ENCODE measurements around the gene KIF3C. TPM values are rescaled to one million over a fixed set of nuclear protein-coding genes. Genes with fewer than 3 reads are reported as not detected.
"Not testable (repeated sequence)": the region's sequence is repeated elsewhere in the genome, so short reads cannot be mapped to it uniquely, and the experiment has no call there.

KIF3C gene
- total RNA-seq (6.5 and 8.4 TPM in 2 replicates), polyA plus RNA-seq (6.9 and 10.9 TPM in 2 replicates)

DNA sequence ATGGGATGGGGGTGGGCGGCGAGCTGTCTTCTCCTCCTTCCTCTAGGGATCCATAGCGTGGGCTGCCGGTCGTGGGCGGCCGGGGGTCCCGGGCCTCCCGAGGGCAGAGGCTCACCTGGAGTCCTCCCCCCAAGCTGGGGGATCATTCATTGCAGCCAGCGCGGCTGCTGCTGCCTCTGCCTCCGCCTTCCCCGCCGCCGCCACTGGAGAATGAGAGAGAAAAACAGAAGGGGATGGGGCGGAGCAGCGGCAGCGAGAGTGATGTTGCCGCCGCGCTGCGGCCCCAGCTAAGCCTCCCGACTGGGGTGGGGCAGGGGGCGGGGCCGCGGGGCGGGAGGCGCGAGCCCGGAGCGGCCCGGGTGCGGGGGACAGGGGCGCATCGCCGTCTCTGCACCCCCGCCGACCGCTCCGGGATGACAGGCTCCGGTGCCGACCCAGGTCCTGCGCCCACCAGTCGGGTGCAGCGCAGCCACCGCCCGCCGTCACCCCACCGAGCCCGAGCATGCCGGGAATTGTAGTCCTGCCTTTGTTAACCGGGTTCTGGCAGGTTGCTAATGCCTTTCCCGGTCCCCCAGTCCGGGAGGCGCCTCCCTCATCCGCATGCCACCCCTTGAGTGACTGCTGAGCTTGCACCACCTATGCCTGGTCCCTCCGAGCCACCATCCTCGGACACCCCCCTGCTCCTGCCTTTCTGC, at the start of gene KIF3C:
KIF3C (minus strand) TSS at position 225 of the 695 bp plus-strand sequence. CDS start 580 bp downstream, outside the sequence.
- TF ChIP-seq, protein P1, sequence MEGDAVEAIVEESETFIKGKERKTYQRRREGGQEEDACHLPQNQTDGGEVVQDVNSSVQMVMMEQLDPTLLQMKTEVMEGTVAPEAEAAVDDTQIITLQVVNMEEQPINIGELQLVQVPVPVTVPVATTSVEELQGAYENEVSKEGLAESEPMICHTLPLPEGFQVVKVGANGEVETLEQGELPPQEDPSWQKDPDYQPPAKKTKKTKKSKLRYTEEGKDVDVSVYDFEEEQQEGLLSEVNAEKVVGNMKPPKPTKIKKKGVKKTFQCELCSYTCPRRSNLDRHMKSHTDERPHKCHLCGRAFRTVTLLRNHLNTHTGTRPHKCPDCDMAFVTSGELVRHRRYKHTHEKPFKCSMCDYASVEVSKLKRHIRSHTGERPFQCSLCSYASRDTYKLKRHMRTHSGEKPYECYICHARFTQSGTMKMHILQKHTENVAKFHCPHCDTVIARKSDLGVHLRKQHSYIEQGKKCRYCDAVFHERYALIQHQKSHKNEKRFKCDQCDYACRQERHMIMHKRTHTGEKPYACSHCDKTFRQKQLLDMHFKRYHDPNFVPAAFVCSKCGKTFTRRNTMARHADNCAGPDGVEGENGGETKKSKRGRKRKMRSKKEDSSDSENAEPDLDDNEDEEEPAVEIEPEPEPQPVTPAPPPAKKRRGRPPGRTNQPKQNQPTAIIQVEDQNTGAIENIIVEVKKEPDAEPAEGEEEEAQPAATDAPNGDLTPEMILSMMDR (IDR thresholded peaks at IDR 0.05; ENCODE audit: poor library complexity): no peak
- TF ChIP-seq EZH2 (IDR thresholded peaks at IDR 0.05; ENCODE audit: borderline replicate concordance): no peak
- TF ChIP-seq EZH2phosphoT487 (IDR thresholded peaks at IDR 0.05; ENCODE audit: low read depth, severe bottlenecking, unreplicated experiment): no peak
- Histone ChIP-seq H3K9me2 (replicated peaks; ENCODE audit: insufficient read depth) (no peaks in the 10 kb centered on the region), H3K4me3 (peak within 1 kb of the TSS; percentile 76)

DNA sequence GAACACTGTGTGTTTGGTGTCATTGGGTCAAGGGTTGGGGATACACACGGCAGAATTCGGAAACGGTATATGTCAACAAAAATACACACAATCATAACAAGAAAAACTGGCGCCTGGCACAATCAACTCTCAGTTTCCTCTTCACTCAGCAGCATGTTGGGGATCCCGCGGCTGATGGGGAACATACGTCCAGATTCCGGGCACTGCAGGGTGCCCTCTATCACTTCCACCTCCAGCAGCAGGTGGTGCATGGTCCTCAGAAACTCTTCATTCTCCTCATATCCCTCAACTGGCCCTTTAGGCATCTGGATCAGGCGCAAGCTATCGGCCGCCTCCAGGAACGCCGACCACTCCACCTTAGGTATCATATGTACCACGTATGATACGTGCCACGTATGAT, 45.8 kb upstream of the KIF3C start:
- not testable (repeated sequence) for H3K27ac ChIP-seq; H3K9me3 ChIP-seq (ENCODE audit: low read depth); H2AFZ ChIP-seq; H3K4me1 ChIP-seq (ENCODE audit: insufficient read depth); H3K4me2 ChIP-seq; DNase-seq (ENCODE audit: low spot score); H3K4me3 ChIP-seq; H4K20me1 ChIP-seq (ENCODE audit: insufficient read depth, poor library complexity, severe bottlenecking); H3K27me3 ChIP-seq; H3K36me3 ChIP-seq (replicated peaks; ENCODE audit: insufficient read depth, low read depth); H3K9me2 ChIP-seq (replicated peaks; ENCODE audit: insufficient read depth)
- WGBS (ENCODE audit: low lambda C conversion rate, missing lambda C conversion rate): 98% methylated on average over 16 of the region's 16 CpGs
- peaks cover 12% of the 10 kb centered on the region for H3K79me2 ChIP-seq

More for the DNA sequence above, at the start of gene KIF3C:
- peak within 1 kb of the TSS; percentile 100 for H3K4me2 ChIP-seq
- peak within 1 kb of the TSS; percentile 83 for H2AFZ ChIP-seq
- DNase-seq (ENCODE audit: low spot score): peak; percentile 81
- H3K27ac ChIP-seq: peak within 1 kb of the TSS; percentile 70
- peaks cover 26% of the 10 kb centered on the region for H3K4me1 ChIP-seq (ENCODE audit: insufficient read depth)
- WGBS (ENCODE audit: low lambda C conversion rate, missing lambda C conversion rate): 2% methylated on average over 50 of the region's 58 CpGs
- no peaks in the 10 kb centered on the region for H3K9me3 ChIP-seq (ENCODE audit: low read depth)
- H3K79me2 ChIP-seq: peaks cover 22% of the 10 kb centered on the region
- no peaks in the 10 kb centered on the region for H3K27me3 ChIP-seq
- no peaks in the 10 kb centered on the region for H3K36me3 ChIP-seq (replicated peaks; ENCODE audit: insufficient read depth, low read depth)
- H4K20me1 ChIP-seq (ENCODE audit: insufficient read depth, poor library complexity, severe bottlenecking): no peaks in the 10 kb centered on the region

DNA sequence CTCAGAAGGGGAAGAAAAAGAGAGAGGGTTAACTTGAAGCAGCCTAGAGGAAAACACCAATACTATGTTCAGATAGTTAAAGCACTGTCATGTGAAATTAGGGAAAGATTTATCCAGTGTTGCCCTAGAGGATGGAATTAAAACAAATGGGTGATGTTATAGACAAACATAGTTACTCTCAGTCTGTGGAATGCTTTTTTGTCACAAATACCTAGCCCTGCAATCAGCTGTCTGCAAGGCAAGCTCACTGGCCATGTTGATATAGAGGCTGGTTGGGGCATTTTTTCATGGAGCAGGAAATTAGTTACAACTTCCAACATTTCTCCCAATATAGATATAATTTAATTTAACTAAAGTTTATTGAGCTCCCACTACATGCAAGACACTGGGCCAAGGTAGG, 43.2 kb upstream of the KIF3C start:
- no peak for DNase-seq (ENCODE audit: low spot score)
- Histone ChIP-seq H3K9me2 (replicated peaks; ENCODE audit: insufficient read depth) (no peaks in the 10 kb centered on the region), H3K9me3 (ENCODE audit: low read depth) (no peaks in the 10 kb centered on the region), H3K27ac (no peak overlapping the region), H3K36me3 (replicated peaks; ENCODE audit: insufficient read depth, low read depth) (no peaks in the 10 kb centered on the region), H2AFZ (no peak overlapping the region), H3K4me1 (ENCODE audit: insufficient read depth) (no peaks in the 10 kb centered on the region), H3K4me2 (no peak overlapping the region), H3K4me3 (no peak overlapping the region), H3K79me2 (no peaks in the 10 kb centered on the region), H3K27me3 (no peaks in the 10 kb centered on the region), H4K20me1 (ENCODE audit: insufficient read depth, poor library complexity, severe bottlenecking) (no peaks in the 10 kb centered on the region)
- TF ChIP-seq, protein P1 (IDR thresholded peaks at IDR 0.05; ENCODE audit: poor library complexity): no peak
- TF ChIP-seq EZH2 (IDR thresholded peaks at IDR 0.05; ENCODE audit: borderline replicate concordance): no peak
- no peak for TF ChIP-seq EZH2phosphoT487 (IDR thresholded peaks at IDR 0.05; ENCODE audit: low read depth, severe bottlenecking, unreplicated experiment)

DNA sequence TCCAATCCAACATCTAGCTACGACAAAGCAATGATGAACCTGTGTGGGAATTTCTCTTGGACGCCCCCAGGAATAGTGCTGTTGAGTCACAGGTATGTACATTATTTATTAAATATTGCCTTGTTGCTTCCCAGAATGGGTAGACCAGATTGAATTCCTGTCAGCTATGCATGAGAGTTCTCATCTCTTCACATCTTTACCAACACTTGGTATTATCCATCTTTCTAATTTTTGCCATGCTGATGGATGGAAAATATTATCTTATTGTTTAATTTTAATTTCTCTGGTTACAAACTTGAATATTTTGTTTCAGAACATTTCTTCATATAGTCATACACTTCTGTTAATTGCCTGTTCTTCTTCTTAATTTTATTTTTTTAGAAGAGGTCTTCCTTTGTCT, 42.0 kb upstream of the KIF3C start:
- Histone ChIP-seq H3K4me2 (no peak overlapping the region), H3K9me3 (ENCODE audit: low read depth) (no peaks in the 10 kb centered on the region), H3K4me3 (no peak overlapping the region), H3K36me3 (replicated peaks; ENCODE audit: insufficient read depth, low read depth) (no peaks in the 10 kb centered on the region), H3K27me3 (no peaks in the 10 kb centered on the region), H3K9me2 (replicated peaks; ENCODE audit: insufficient read depth) (no peaks in the 10 kb centered on the region), H4K20me1 (ENCODE audit: insufficient read depth, poor library complexity, severe bottlenecking) (no peaks in the 10 kb centered on the region), H3K27ac (no peak overlapping the region), H3K4me1 (ENCODE audit: insufficient read depth) (no peaks in the 10 kb centered on the region), H2AFZ (no peak overlapping the region), H3K79me2 (no peaks in the 10 kb centered on the region)
- DNase-seq (ENCODE audit: low spot score): no peak
- 93% methylated on average over 2 of the region's 2 CpGs for WGBS (ENCODE audit: low lambda C conversion rate, missing lambda C conversion rate)
- TF ChIP-seq EZH2 (IDR thresholded peaks at IDR 0.05; ENCODE audit: borderline replicate concordance) (no peak), EZH2phosphoT487 (IDR thresholded peaks at IDR 0.05; ENCODE audit: low read depth, severe bottlenecking, unreplicated experiment) (no peak)
- TF ChIP-seq, protein P1 (IDR thresholded peaks at IDR 0.05; ENCODE audit: poor library complexity): no peak

All from hepatocyte (in vitro differentiated cells).